ENCODE measurements around the gene ZNF630. TPM values are rescaled to one million over a fixed set of nuclear protein-coding genes. Genes with fewer than 3 reads are reported as not detected.

ZNF630 gene
- total and polyA plus RNA-seq, 2 donors (not counting 3 experiments of a cell fraction or from before 2014, with no cell fraction given), result 0.87 to 1.6 TPM

DNA sequence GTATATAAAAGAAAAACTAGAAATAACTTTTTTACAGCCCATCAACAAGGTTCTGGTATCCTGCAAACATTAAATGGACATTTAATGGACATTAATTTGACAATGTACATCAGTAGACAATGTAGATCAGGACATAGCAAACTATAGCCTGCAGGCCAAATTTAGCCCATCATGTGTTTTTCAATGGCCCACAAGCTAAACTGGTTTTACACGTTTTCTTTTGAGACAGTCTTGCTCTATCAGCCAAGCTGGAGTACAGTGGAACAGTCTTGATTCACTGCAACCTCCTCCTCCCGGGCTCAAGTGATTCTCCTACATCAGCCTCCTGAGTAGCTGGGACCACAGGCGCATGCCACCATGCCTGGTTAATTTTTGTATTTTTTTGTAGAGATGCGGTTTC, 7.2 kb downstream of the ZNF630 start:
- no peaks in the 10 kb centered on the region for H3K9me3 ChIP-seq (replicated peaks; ENCODE audit: control insufficient read depth, insufficient read depth, low read length)
- DNase-seq (ENCODE audit: low read depth, low spot score), result no peak
- BruUV-seq (replicated peaks), result no TSS peak

DNA sequence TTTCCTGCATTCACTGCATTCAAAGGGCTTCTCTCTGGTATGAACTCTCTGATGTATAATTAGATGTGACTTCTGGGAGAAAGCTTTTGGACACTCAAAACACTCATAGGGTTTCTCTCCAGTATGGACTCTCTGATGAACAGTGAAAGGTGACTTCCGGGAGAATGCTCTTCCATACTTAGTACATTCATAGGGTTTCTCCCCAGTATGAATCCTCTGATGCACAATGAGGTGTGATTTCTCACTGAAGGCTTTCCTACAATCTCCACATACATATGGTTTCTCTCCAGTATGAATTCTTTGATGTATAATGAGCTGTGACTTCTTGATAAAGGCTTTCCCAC, 12.2 kb downstream of the ZNF630 start:
- intact Hi-C loops (cut with micrococcal nuclease), result no loop called here
- no peaks in the 10 kb centered on the region for H4K20me1 ChIP-seq (replicated peaks; ENCODE audit: control insufficient read depth, extremely low read depth, insufficient read depth, low read length)
- H3K79me2 ChIP-seq (ENCODE audit: control insufficient read depth, insufficient read depth, low read length), result no peaks in the 10 kb centered on the region
- H3K27me3 ChIP-seq (ENCODE audit: control insufficient read depth in 2 of 2, insufficient read depth in 2 of 2, low read length in 2 of 2), result no peaks in the 10 kb centered on the region
- TF ChIP-seq, protein P1, sequence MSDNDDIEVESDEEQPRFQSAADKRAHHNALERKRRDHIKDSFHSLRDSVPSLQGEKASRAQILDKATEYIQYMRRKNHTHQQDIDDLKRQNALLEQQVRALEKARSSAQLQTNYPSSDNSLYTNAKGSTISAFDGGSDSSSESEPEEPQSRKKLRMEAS (IDR thresholded peaks at IDR 0.05; ENCODE audit: insufficient read depth, insufficient read length), result no peak
- no peak for TF ChIP-seq MYC (IDR thresholded peaks at IDR 0.05; ENCODE audit: low read depth, low read length)
- TF ChIP-seq GATA2 (IDR thresholded peaks at IDR 0.05; ENCODE audit: insufficient read depth, insufficient read length, low read depth, low read length), result no peak
- TF ChIP-seq POLR2AphosphoS5 (IDR thresholded peaks at IDR 0.05; ENCODE audit: insufficient read depth, low read depth, low read length), result no peak
- no peak for TF ChIP-seq POLR2A (IDR thresholded peaks at IDR 0.05; ENCODE audit: low read depth, low read length)
- TF ChIP-seq, protein P2, sequence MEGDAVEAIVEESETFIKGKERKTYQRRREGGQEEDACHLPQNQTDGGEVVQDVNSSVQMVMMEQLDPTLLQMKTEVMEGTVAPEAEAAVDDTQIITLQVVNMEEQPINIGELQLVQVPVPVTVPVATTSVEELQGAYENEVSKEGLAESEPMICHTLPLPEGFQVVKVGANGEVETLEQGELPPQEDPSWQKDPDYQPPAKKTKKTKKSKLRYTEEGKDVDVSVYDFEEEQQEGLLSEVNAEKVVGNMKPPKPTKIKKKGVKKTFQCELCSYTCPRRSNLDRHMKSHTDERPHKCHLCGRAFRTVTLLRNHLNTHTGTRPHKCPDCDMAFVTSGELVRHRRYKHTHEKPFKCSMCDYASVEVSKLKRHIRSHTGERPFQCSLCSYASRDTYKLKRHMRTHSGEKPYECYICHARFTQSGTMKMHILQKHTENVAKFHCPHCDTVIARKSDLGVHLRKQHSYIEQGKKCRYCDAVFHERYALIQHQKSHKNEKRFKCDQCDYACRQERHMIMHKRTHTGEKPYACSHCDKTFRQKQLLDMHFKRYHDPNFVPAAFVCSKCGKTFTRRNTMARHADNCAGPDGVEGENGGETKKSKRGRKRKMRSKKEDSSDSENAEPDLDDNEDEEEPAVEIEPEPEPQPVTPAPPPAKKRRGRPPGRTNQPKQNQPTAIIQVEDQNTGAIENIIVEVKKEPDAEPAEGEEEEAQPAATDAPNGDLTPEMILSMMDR (IDR thresholded peaks at IDR 0.05; ENCODE audit: extremely low read depth in 1 of 2, insufficient read depth in 1 of 2, low read depth in 1 of 2, low read length in 2 of 2), result no peak
- TF ChIP-seq EZH2 (IDR thresholded peaks at IDR 0.05; ENCODE audit: borderline replicate concordance, low read depth, low read length, severe bottlenecking), result no peak
- TF ChIP-seq FOS (IDR thresholded peaks at IDR 0.05; ENCODE audit: borderline replicate concordance, insufficient read depth, low read length), result no peak
- TF ChIP-seq JUN (IDR thresholded peaks at IDR 0.05; ENCODE audit: borderline replicate concordance, insufficient read depth, insufficient read length, low read depth), result no peak
- peaks cover 0 to 2% of the 10 kb centered on the region in 2 experiments for H3K36me3 ChIP-seq (ENCODE audit: control insufficient read depth in 2 of 2, extremely low read depth in 1 of 2, insufficient read depth in 2 of 2, low read length in 2 of 2)
- no TSS peak for BruUV-seq (replicated peaks)
- no peak overlapping the region for H3K27ac ChIP-seq (ENCODE audit: insufficient read depth, low read depth, low read length)
- no peaks in the 10 kb centered on the region for H3K4me1 ChIP-seq (ENCODE audit: control insufficient read depth, extremely low read depth, insufficient read depth, low read length)
- dilution Hi-C loops (cut with MboI; ENCODE audit: extremely low pct_ligation_motif_present, low sequenced_read_pairs), result no loop called here
- no peak overlapping the region for H2AFZ ChIP-seq (ENCODE audit: low read depth, low read length)
- CTCF ChIA-PET, result no interaction called here
- no peaks in the 10 kb centered on the region for H3K9me3 ChIP-seq (replicated peaks; ENCODE audit: control insufficient read depth, insufficient read depth, low read length)
- no peak overlapping the region for H3K4me2 ChIP-seq (ENCODE audit: insufficient read depth, low read length)
- H3K9ac ChIP-seq (replicated peaks; ENCODE audit: extremely low read depth, insufficient read depth, low read length), result no peak overlapping the region
- no peak for DNase-seq (ENCODE audit: low read depth, low spot score)
- no peak for FAIRE-seq
- no peak overlapping the region for H3K4me3 ChIP-seq (replicated peaks in 1 of 3; ENCODE audit: insufficient read depth in 1 of 3, low read depth in 1 of 3, low read length in 3 of 3)
- H3K9me1 ChIP-seq (replicated peaks; ENCODE audit: control insufficient read depth, extremely low read depth, insufficient read depth, low read length), result no peaks in the 10 kb centered on the region
- POLR2A ChIA-PET, result no interaction called here

More for the DNA sequence above, 7.2 kb downstream of the ZNF630 start:
- Histone ChIP-seq H3K4me2 (ENCODE audit: insufficient read depth, low read length) (no peak overlapping the region), H3K9me1 (replicated peaks; ENCODE audit: control insufficient read depth, extremely low read depth, insufficient read depth, low read length) (no peaks in the 10 kb centered on the region), H2AFZ (ENCODE audit: low read depth, low read length) (no peak overlapping the region), H3K36me3 (ENCODE audit: control insufficient read depth in 2 of 2, extremely low read depth in 1 of 2, insufficient read depth in 2 of 2, low read length in 2 of 2) (peaks cover 0 to 2% of the 10 kb centered on the region in 2 experiments), H3K79me2 (ENCODE audit: control insufficient read depth, insufficient read depth, low read length) (no peaks in the 10 kb centered on the region), H3K9ac (replicated peaks; ENCODE audit: extremely low read depth, insufficient read depth, low read length) (no peak overlapping the region), H4K20me1 (replicated peaks; ENCODE audit: control insufficient read depth, extremely low read depth, insufficient read depth, low read length) (no peaks in the 10 kb centered on the region), H3K27me3 (ENCODE audit: control insufficient read depth in 2 of 2, insufficient read depth in 2 of 2, low read length in 2 of 2) (no peaks in the 10 kb centered on the region), H3K27ac (ENCODE audit: insufficient read depth, low read depth, low read length) (no peak overlapping the region), H3K4me1 (ENCODE audit: control insufficient read depth, extremely low read depth, insufficient read depth, low read length) (no peaks in the 10 kb centered on the region), H3K4me3 (replicated peaks in 1 of 3; ENCODE audit: insufficient read depth in 1 of 3, low read depth in 1 of 3, low read length in 3 of 3) (no peak overlapping the region)
- dilution Hi-C loops (cut with MboI; ENCODE audit: extremely low pct_ligation_motif_present, low sequenced_read_pairs), result no loop called here
- intact Hi-C loops (cut with micrococcal nuclease), result no loop called here
- CTCF ChIA-PET, result no interaction called here
- TF ChIP-seq JUN (IDR thresholded peaks at IDR 0.05; ENCODE audit: borderline replicate concordance, insufficient read depth, insufficient read length, low read depth) (no peak), POLR2A (IDR thresholded peaks at IDR 0.05; ENCODE audit: low read depth, low read length) (no peak), EZH2 (IDR thresholded peaks at IDR 0.05; ENCODE audit: borderline replicate concordance, low read depth, low read length, severe bottlenecking) (no peak), MYC (IDR thresholded peaks at IDR 0.05; ENCODE audit: low read depth, low read length) (no peak), POLR2AphosphoS5 (IDR thresholded peaks at IDR 0.05; ENCODE audit: insufficient read depth, low read depth, low read length) (no peak), GATA2 (IDR thresholded peaks at IDR 0.05; ENCODE audit: insufficient read depth, insufficient read length, low read depth, low read length) (no peak), FOS (IDR thresholded peaks at IDR 0.05; ENCODE audit: borderline replicate concordance, insufficient read depth, low read length) (no peak)
- TF ChIP-seq, protein P2 (IDR thresholded peaks at IDR 0.05; ENCODE audit: extremely low read depth in 1 of 2, insufficient read depth in 1 of 2, low read depth in 1 of 2, low read length in 2 of 2), result no peak
- no peak for FAIRE-seq
- POLR2A ChIA-PET, result no interaction called here

Data from endothelial cell of umbilical vein (primary cell).